ENCODE results near the gene DNAH14.

DNAH14 gene

DNA sequence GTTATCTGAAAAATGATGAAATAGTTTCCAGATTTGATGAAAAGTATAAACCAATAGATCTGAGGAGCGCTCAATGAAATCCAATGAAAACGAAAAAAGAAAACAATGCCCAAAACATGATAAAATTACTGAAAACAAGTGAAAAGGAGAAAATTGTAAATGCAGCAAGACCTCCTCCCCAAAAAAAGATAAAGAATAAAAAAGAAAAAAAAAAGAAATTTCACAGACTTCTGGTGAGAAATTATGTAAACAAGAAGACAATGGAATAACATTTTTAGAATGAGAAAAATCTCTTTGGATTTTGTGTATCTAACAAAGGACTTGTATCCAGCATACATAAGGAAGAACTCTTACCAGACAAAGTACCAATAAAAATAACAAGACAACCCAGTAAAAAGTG is 134.2 kb downstream of the DNAH14 start:
- no peak for TF ChIP-seq CTCF (IDR thresholded peaks at IDR 0.05)
- Histone ChIP-seq H3K4me3 (no peak overlapping the region), H3K27ac (no peak overlapping the region)
- DNase-seq (ENCODE audit: low spot score) = no peak

GRCh38 chr1:225070972-225071371 is 141.5 kb downstream of the DNAH14 start:
- DNase-seq (ENCODE audit: low spot score) = no peak
- no peak overlapping the region for H3K27ac ChIP-seq
- TF ChIP-seq CTCF (IDR thresholded peaks at IDR 0.05) = no peak
- no peak overlapping the region for H3K4me3 ChIP-seq

DNA sequence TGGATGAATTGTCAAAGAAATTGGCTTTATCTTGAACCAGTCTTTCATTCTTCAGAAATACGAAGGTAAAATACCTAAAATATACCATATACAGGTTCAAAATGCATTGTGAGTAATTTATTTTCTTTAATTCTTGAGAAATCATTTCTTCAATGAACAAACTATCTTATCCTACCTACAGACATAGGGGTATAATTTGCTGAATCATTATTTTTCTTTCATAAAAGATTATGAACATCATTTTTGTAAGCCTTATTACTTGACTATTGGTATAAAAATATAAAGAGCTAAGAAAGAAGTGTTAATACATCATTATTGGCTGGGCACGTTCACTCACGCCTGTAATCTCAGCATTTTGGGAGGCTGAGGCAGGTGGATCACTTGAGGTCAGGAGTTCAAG is 167.7 kb downstream of the DNAH14 start:
- no peak overlapping the region for H3K4me3 ChIP-seq
- DNase-seq (ENCODE audit: low spot score) = no peak
- no peak for TF ChIP-seq CTCF (IDR thresholded peaks at IDR 0.05)
- no peak overlapping the region for H3K27ac ChIP-seq

GRCh38 chr1:225111000-225111399 is 181.5 kb downstream of the DNAH14 start:
- TF ChIP-seq CTCF (IDR thresholded peaks at IDR 0.05) = no peak
- no peak overlapping the region for H3K27ac ChIP-seq
- no peak overlapping the region for H3K4me3 ChIP-seq
- DNase-seq (ENCODE audit: low spot score) = no peak

DNA sequence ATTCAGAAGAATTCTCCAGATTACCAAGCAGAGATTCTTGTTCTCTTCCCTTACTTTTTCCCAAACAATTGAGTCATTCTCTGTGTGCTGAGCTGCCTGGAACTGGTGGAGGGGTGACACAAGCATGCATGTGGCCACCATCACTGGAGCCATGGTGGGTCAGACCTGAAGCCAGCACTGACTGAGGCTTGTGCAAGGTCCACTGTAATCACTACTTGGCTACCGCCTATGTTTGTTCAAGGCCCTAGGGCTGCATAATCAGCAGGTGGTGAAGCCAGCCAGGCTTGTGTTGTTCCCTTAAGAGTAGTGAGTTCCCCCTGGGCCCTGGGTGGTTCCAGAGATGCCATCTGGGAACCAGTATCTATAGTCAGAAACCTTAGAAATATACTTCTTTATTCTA is 183.8 kb downstream of the DNAH14 start:
- Histone ChIP-seq H3K4me3 (no peak overlapping the region), H3K27ac (no peak overlapping the region)
- TF ChIP-seq CTCF (IDR thresholded peaks at IDR 0.05) = no peak
- no peak for DNase-seq (ENCODE audit: low spot score)

DNA sequence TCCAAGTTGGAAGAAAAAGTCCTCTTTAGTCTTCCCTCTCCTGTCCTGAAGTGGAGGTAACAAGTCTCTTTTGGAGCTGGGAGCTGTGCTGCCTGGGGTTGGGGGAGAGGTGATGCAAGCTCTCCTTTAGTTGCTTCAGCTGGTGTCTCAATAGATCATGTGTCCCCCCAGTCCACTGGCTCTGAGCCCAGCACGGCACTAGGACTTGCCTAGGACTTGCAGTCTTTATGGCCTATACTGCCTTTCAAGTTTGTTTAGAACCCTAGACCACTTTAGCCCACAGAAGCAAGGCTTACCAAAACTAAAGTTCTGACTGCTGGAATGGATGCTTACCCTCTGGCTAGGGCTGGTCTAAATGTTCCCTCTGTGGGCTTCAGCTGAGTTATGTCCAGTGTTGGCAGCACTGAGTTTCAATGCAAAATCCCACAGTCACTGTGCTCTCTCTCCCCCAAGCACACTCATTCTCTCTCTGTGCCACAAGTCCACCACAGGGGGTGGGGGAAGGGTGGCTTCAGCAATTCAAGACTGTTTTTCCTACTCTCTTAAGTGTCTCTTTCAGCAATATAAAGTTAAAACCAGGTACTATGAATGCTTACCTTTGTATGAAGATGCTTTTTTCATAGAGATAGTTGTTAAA is 185.0 kb downstream of the DNAH14 start:
- no peak for TF ChIP-seq CTCF (IDR thresholded peaks at IDR 0.05)
- H3K4me3 ChIP-seq = no peak overlapping the region
- DNase-seq (ENCODE audit: low spot score) = no peak
- no peak overlapping the region for H3K27ac ChIP-seq

GRCh38 chr1:225119307-225119706 is 189.8 kb downstream of the DNAH14 start:
- Histone ChIP-seq H3K27ac (no peak overlapping the region), H3K4me3 (no peak overlapping the region)
- DNase-seq (ENCODE audit: low spot score) = no peak
- no peak for TF ChIP-seq CTCF (IDR thresholded peaks at IDR 0.05)
